UCSD-AML1 (cell line): ENCODE results near the gene TIMP4.
A peak's percentile ranks its signal among the peaks of the same experiment; 100 is the strongest.

ENCODE experiments used
- DNase-seq: peaks from one replicate; lab custom pipeline; 2025; ENCODE audit not compliant: unreplicated experiment; lab: John Stamatoyannopoulos, UW

TIMP4 gene

GRCh38 chr3:12158387-12159226 is at the start of gene TIMP4:
TIMP4 (minus strand) TSS chr3:12158912; CDS start chr3:12158840, 72 bp downstream.
- DNase-seq: no peak

GRCh38 chr3:12205171-12205570 is 46.5 kb upstream of the TIMP4 start:
- DNase-seq: no peak

DNA sequence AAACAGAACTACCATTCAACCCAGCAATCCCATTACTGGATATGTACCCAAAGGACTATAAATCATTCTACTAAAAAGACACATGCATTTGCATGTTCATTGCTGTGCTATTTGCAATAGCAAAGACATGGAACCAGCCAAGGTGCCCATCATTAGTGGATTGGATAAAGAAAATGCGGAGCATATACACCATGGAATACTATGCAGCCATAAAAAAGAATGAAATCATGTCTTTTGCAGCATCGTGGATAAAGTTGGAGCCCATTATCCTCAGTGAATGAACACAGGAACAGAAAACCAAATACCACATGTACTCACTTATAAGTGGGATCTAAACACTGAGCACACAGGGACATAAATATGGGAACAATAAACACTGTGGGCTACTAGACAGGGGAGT is 43.1 kb upstream of the TIMP4 start:
- no peak for DNase-seq

DNA sequence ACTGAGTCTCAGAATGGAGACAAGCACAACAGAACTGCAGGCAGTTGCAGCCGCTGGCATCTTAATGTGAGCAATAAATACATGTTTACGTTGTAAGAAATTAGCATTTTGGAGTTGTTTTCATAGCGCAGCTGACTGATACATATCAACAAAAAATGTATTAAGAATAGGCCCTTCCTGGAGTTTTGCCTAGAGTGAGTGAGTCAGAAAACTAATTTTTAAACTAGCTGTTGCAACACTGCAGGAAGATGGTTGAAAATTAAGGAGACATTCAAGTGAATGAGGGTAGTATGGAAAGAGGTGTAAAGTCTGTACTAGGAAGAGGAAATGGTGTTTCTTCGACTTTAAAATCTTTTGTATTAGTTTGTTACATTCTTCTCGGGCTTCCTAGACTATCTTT is 39.6 kb upstream of the TIMP4 start:
- DNase-seq: no peak

- no peak for DNase-seq
Measured at GRCh38 chr3:12197475-12197874, 38.8 kb upstream of the TIMP4 start.

DNA sequence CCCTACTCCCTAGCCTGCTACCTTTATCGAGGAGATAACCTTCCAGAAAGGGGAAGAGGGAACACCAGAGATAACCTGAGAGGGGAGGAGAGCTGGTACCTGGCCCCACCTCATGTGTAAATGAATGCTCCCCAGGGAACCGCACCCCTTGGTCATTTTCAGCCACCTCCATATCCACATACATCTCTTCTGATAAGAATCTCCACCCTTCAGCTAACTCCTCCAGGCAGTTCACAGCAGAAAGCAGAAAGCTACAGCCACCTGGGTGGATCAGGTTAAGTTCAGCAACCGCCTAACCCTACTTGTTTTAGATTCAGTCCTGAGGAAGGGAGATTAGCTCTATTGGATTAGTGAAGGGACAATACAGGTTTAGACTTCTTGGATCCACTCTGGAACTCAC is 38.0 kb upstream of the TIMP4 start:
- DNase-seq: no peak

GRCh38 chr3:12195231-12195630 is 36.5 kb upstream of the TIMP4 start:
- no peak for DNase-seq

- no peak for DNase-seq
Measured at GRCh38 chr3:12194669-12195161, 36.0 kb upstream of the TIMP4 start.

DNA sequence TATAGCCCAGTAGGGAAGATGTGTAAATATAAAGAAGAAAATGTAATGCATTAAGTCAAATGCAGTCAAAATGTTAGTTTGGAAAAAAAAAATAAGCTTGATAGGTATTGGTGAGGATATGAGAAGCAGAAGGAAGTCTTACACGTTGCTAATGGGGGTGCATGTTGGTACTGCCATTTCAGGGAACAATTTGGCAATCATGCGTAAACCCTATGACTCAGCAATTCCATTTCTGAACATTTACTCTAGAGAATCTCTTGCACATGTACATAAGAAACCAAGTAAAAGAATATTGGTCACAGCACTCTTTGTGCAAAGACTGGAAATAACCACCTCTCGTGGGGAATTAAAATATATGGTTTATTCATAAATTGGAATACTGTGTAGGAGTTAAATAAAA is 35.5 kb upstream of the TIMP4 start:
- no peak for DNase-seq

- DNase-seq: peak; percentile 30
Measured at GRCh38 chr3:12193485-12194165, 34.9 kb upstream of the TIMP4 start.

DNA sequence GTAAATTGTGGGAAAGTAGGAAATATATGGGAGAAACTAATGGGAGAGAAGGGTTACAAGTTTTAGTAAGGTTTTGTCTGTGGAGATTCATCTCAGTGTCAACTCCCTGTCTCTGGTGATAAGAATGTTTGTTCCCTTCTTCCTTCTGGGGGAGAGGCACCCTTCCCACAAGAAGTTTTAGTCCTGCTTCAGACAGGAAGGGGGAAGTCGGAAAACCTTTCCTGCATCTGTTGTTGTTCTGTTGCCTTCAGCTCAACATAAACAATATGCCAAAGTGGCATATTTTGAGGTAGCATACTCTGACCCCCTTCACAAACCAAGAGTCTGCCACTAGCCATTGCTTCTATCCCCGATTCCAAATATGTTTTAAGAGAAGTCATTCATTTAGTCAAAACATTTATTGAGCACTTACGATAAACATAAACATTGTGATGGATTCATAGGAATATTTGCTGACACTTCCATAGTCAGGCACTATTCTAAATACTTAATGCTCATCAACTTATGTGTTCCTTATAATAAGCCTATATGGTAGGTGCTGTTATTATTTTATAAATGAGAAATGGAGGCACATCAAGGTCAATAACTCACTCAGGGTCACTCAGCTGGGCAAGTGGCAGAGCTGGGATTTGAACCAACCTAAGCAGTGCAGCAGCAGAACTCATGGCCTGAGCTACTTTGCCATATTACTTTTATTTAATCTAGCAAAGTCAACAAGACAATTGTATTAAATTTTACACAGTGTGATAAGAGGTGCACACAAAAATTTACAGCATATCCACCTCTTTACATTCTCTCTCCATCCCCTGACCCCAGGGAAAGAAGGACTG is 34.2 kb upstream of the TIMP4 start:
- no peak for DNase-seq

DNA sequence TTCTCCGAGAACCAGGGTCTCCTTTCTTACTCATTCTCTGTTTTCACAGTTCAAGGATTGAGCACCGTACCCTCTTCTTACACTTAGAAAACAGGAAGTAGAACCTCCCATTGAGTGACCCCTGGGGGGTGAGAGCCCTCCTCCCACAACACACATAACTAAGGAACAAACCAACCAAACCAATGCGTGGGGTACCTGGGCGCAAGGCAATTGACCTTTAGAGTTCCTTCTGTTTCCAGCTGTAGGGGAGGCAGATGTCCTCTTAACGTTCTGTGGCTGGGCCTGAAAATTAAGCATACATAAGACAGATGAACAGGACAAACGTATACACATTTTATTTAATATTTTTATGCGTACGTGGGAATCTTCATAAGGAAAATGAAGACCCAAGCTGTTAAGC is 33.5 kb upstream of the TIMP4 start:
- DNase-seq: no peak

- no peak for DNase-seq
Measured at GRCh38 chr3:12191559-12191958, 32.8 kb upstream of the TIMP4 start.

DNA sequence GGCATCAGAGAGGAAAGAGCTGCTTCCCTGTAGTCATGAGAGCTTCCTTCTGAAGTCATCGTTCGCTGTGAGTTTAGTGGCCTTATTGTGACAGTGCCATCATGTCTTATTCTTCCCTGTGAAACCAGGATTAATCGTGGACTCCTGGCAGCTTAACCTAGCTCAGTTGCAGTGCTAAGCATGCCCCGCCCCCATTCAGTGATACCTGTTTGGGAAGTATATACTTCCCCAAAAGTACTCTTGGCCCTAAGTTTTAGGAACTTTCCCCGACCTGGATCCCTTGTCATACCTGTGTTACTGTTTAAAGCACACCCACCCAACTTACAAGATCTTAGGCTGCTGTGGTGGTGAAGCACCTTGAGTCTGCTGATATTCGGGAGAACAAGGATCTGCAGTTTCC is 32.1 kb upstream of the TIMP4 start:
- no peak for DNase-seq

GRCh38 chr3:12190221-12190807 is 31.6 kb upstream of the TIMP4 start:
- DNase-seq: no peak

GRCh38 chr3:12188681-12189287 is 30.1 kb upstream of the TIMP4 start:
- no peak for DNase-seq

DNA sequence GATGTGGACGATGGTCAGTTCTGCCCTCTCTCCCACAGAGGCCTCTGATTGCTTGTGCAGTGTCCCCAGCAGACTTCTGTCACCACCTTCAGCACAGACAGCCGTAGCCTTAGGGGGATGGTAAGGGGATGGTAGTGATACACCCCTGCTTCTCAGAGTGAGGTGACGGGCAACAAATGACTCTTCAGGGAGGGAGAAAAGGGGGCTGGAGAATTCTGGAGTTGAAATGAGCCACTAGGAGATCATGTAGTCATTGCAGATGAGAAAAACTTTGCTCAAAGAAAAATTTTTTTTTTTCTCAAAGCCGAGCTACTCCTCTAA is 29.6 kb upstream of the TIMP4 start:
- DNase-seq: no peak

GRCh38 chr3:12187448-12188327 is 29.0 kb upstream of the TIMP4 start:
- no peak for DNase-seq

DNA sequence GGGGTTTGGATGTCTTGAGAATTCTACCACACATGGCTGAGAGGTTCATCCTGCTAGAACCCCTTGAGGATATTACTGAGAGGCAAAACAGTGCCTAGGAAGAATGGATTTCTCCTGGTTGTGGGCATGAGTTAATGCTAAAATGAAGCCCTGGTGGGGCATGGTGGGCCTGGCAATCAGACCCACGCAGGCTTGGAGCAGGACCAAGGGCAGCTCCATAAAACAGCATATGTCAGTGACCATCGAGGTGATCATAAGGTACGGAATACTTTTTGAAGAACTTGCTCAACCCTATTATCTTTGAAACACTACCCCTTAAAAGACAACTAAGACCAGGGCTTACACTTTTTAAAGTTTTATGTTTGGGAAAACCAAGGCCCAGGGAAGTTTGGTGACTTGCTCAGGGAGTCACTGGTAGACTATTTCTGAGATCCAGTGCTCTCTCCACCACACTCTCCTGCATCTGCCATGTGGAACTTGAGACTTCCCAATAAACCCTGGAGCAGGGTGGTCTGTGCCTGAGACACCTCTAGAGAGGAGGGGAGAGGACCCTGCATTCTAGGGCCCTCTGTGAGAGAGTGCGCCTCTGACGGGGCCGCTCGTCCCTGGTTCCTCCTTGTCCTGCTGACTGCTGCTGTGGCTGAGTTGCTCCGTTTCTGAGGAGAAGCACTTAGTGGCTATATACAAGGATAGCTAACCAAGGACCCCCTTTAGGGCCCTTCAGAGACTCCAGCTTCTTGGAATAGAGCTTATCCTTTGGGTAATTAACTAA is 28.0 kb upstream of the TIMP4 start:
- no peak for DNase-seq
